ENCODE measurements around the gene SOHLH1.

The SOHLH1 gene

GRCh38 chr9:135655317-135655716 lies 44.0 kb downstream of the SOHLH1 start:
- no peak for DNase-seq

GRCh38 chr9:135650408-135650807 lies 48.9 kb downstream of the SOHLH1 start:
- DNase-seq, result no peak

- DNase-seq, result no peak
These were observed 49.8 kb downstream of the SOHLH1 start for GRCh38 chr9:135649508-135649907.

- DNase-seq, result no peak
These were observed 50.5 kb downstream of the SOHLH1 start for GRCh38 chr9:135648494-135649410.

- no peak for DNase-seq
These were observed 51.4 kb downstream of the SOHLH1 start for GRCh38 chr9:135647884-135648283.

- DNase-seq, result no peak
These were observed 54.6 kb downstream of the SOHLH1 start for GRCh38 chr9:135644631-135645218.

Measured in CD4-positive, alpha-beta T cell treated with Interleukin-4 for 1 hour (primary cell).